H9 (cell line): Measurements from ENCODE around the gene TMEM125. TPM values are rescaled to one million over a fixed set of nuclear protein-coding genes. Genes with fewer than 3 reads are reported as not detected.

Experiments used
- DNase-seq: peaks from one replicate; pipeline ENCODE4 v3.0.0-alpha.2; 2017
- H2AFZ ChIP-seq: one replicate; pipeline ENCODE4 v1.6.1; 2013; ENCODE audit warnings: mild to moderate bottlenecking, low read length, control low read depth, moderate library complexity
- H2AK5ac ChIP-seq: 2 replicates; pipeline ENCODE4 v1.6.1; 2013; ENCODE audit warnings: low read length, control low read depth, mixed read lengths; ENCODE audit not compliant: insufficient read length
- H2BK120ac ChIP-seq: one replicate; pipeline ENCODE4 v1.6.1; 2013; ENCODE audit warnings: low read depth, mild to moderate bottlenecking, low read length, control low read depth, inconsistent platforms; ENCODE audit not compliant: poor library complexity, severe bottlenecking
- H2BK12ac ChIP-seq: 2 replicates; pipeline ENCODE4 v1.6.1; 2013; ENCODE audit warnings: low read length, control low read depth, mixed read lengths, low read depth; ENCODE audit not compliant: insufficient read length
- H2BK15ac ChIP-seq: 2 replicates; pipeline ENCODE4 v1.6.1; 2013; ENCODE audit warnings: low read depth, low read length, control low read depth
- H2BK20ac ChIP-seq: one replicate; pipeline ENCODE4 v1.6.1; 2013; ENCODE audit warnings: low read depth, mild to moderate bottlenecking, low read length, control low read depth, inconsistent platforms; ENCODE audit not compliant: poor library complexity, severe bottlenecking
- H2BK5ac ChIP-seq: 2 replicates; pipeline ENCODE4 v1.6.1; 2013; ENCODE audit warnings: low read length, control low read depth, mixed read lengths; ENCODE audit not compliant: insufficient read length
- H3K14ac ChIP-seq: 2 replicates; pipeline ENCODE4 v1.6.1; 2013; ENCODE audit warnings: low read length, control low read depth; ENCODE audit not compliant: insufficient read depth
- H3K18ac ChIP-seq: 2 replicates; pipeline ENCODE4 v1.6.1; 2013; ENCODE audit warnings: low read depth, mild to moderate bottlenecking, mixed read lengths, low read length, control low read depth; ENCODE audit not compliant: insufficient read length
- H3K23ac ChIP-seq: 2 replicates; pipeline ENCODE4 v1.6.1; 2013; ENCODE audit warnings: low read length, control low read depth, mixed read lengths, low read depth; ENCODE audit not compliant: insufficient read length
- H3K23me2 ChIP-seq: 2 replicates; pipeline ENCODE4 v1.6.1; 2013; ENCODE audit warnings: low read depth, mild to moderate bottlenecking, mixed read lengths, low read length, control low read depth; ENCODE audit not compliant: insufficient read length, poor library complexity, severe bottlenecking
- H3K27ac ChIP-seq: 2 replicates; pipeline ENCODE4 v1.5.1; 2013; ENCODE audit warnings: low read length, control low read depth, mixed read lengths, low read depth; ENCODE audit not compliant: insufficient read length
- H3K27me3 ChIP-seq: 2 replicates; pipeline ENCODE4 v1.6.1; 2013; ENCODE audit warnings: low read length, control low read depth, inconsistent platforms; ENCODE audit not compliant: insufficient read depth
- H3K4ac ChIP-seq: 2 replicates; pipeline ENCODE4 v1.6.1; 2013; ENCODE audit warnings: low read depth, mild to moderate bottlenecking, control low read depth, inconsistent platforms, low read length, moderate library complexity
- H3K4me1 ChIP-seq: 2 replicates; pipeline ENCODE4 v1.6.1; 2013; ENCODE audit warnings: low read length, control low read depth, inconsistent platforms; ENCODE audit not compliant: insufficient read depth
- H3K4me2 ChIP-seq: 2 replicates; pipeline ENCODE4 v1.6.1; 2013; ENCODE audit warnings: low read length, control low read depth, mixed read lengths; ENCODE audit not compliant: insufficient read length, insufficient read depth
- H3K56ac ChIP-seq: 2 replicates; pipeline ENCODE4 v1.6.1; 2013; ENCODE audit warnings: low read depth, mild to moderate bottlenecking, mixed read lengths, low read length, control low read depth; ENCODE audit not compliant: insufficient read length
- H3K79me1 ChIP-seq: 2 replicates; pipeline ENCODE4 v1.6.1; 2013; ENCODE audit warnings: low read depth, mild to moderate bottlenecking, moderate library complexity, low read length, control low read depth, inconsistent platforms; ENCODE audit not compliant: insufficient read depth, poor library complexity, severe bottlenecking
- H3K79me2 ChIP-seq: 2 replicates; pipeline ENCODE4 v1.6.1; 2013; ENCODE audit warnings: low read length, control low read depth, inconsistent platforms; ENCODE audit not compliant: insufficient read depth
- H3K9ac ChIP-seq: 2 replicates; pipeline ENCODE4 v1.6.1; 2013; ENCODE audit warnings: low read length, control low read depth, mixed read lengths; ENCODE audit not compliant: insufficient read length; ENCODE audit errors: extremely low read depth
- H3K9me3 ChIP-seq: one replicate; pipeline ENCODE4 v1.6.1; 2013; ENCODE audit warnings: low read depth, low read length, inconsistent platforms; ENCODE audit not compliant: control insufficient read depth
- H3T11ph ChIP-seq: one replicate; pipeline ENCODE4 v1.6.1; 2013; ENCODE audit warnings: mild to moderate bottlenecking, low read length, control low read depth, inconsistent platforms
- H4K20me1 ChIP-seq: one replicate; pipeline ENCODE4 v1.6.1; 2013; ENCODE audit not compliant: control insufficient read depth, insufficient read length, insufficient read depth
- H4K5ac ChIP-seq: 2 replicates; pipeline ENCODE4 v1.6.1; 2013; ENCODE audit warnings: low read depth, mild to moderate bottlenecking, mixed read lengths, low read length, control low read depth; ENCODE audit not compliant: insufficient read length
- H4K8ac ChIP-seq: replicated peaks from 2 replicates; pipeline ENCODE4 v1.6.1; 2013; ENCODE audit warnings: low read length, control low read depth, mixed read lengths, low read depth; ENCODE audit not compliant: insufficient read length
- H4K91ac ChIP-seq: 2 replicates; pipeline ENCODE4 v1.6.1; 2013; ENCODE audit warnings: low read depth, mild to moderate bottlenecking, moderate library complexity, mixed read lengths, low read length, control low read depth; ENCODE audit not compliant: insufficient read length
- H3K27ac Mint-ChIP-seq, 3 experiments: 2 replicates in 2 of 3; 3 replicates in 1 of 3; pipeline ENCODE4 v1.8.0; 2020 to 2021; ENCODE audit warnings: mixed read lengths in 3 of 3, mild to moderate bottlenecking in 1 of 3, moderate library complexity in 1 of 3
- H3K27me3 Mint-ChIP-seq: 2 replicates; pipeline ENCODE4 v1.8.0; 2021; ENCODE audit warnings: low read depth, mild to moderate bottlenecking, moderate library complexity, mixed read lengths
- H3K36me3 Mint-ChIP-seq, 3 experiments: 2 replicates in 2 of 3; 3 replicates in 1 of 3; pipeline ENCODE4 v1.8.0; 2020 to 2021; ENCODE audit warnings: low read depth in 3 of 3, mixed read lengths in 3 of 3; ENCODE audit not compliant: insufficient read depth in 1 of 3
- H3K4me1 Mint-ChIP-seq, 2 experiments: 2 replicates each; pipeline ENCODE4 v1.8.0; 2020; ENCODE audit warnings: mixed read lengths in 2 of 2
- H3K4me3 Mint-ChIP-seq, 2 experiments: 2 replicates in 1 of 2; 3 replicates in 1 of 2; pipeline ENCODE4 v1.8.0; 2020 to 2021; ENCODE audit warnings: mild to moderate bottlenecking in 2 of 2, mixed read lengths in 2 of 2, moderate library complexity in 1 of 2
- H3K9me3 Mint-ChIP-seq, 2 experiments: 2 replicates in 1 of 2; 3 replicates in 1 of 2; pipeline ENCODE4 v1.8.0; 2020; ENCODE audit warnings: mild to moderate bottlenecking in 2 of 2, mixed read lengths in 2 of 2, moderate library complexity in 1 of 2
- CTCF ChIP-seq: fragments of 200-600 bp; sonication (generic); conservative IDR thresholded peaks from 3 replicates; pipeline ENCODE4 v1.8.0; 2021; ENCODE audit warnings: antibody characterized with exemption, mild to moderate bottlenecking
- WGBS: extraction: QIAGEN DNeasy Blood & Tissue Kit; methylation state at CpG from one replicate; pipeline ENCODE4 v1.1.7; 2013; ENCODE audit warnings: missing lambda C conversion rate, low lambda C conversion rate, mixed read lengths; ENCODE audit not compliant: insufficient read length; ENCODE audit errors: extremely low coverage; 5-methylcytosine and 5-hydroxymethylcytosine counted together
- total RNA-seq: library from RNA; stranded (reverse); gene quantifications from 2 replicates; pipeline ENCODE4 v1.2.1, GENCODE V29; 2021

TMEM125 gene
- total RNA-seq, 1 experiment from 2014 or later = 19.6 TPM

- Histone ChIP-seq H3K4me2 (no peak within 1 kb of the TSS), H3K79me1 (no peaks in the 10 kb centered on the region), H4K8ac (no peak within 1 kb of the TSS), H3K9ac (no peak within 1 kb of the TSS), H3T11ph (no peak within 1 kb of the TSS), H3K56ac (no peak within 1 kb of the TSS), H2AFZ (no peak within 1 kb of the TSS), H4K5ac (no peak within 1 kb of the TSS), H2BK5ac (no peak within 1 kb of the TSS), H3K18ac (peak within 1 kb of the TSS; percentile 7), H3K27ac (no peak within 1 kb of the TSS), H2AK5ac (no peak within 1 kb of the TSS), H3K14ac (no peak within 1 kb of the TSS; the same call in 1 of the 2 replicates), H3K4me1 (no peaks in the 10 kb centered on the region; the same call in 1 of the 2 replicates), H3K79me2 (no peaks in the 10 kb centered on the region), H4K91ac (no peak within 1 kb of the TSS), H2BK12ac (no peak within 1 kb of the TSS), H3K4ac (no peak within 1 kb of the TSS), H2BK120ac (no peak within 1 kb of the TSS), H3K27me3 (no peaks in the 10 kb centered on the region), H4K20me1 (no peaks in the 10 kb centered on the region), H2BK20ac (no peak within 1 kb of the TSS), H3K23me2 (no peaks in the 10 kb centered on the region), H2BK15ac (no peak within 1 kb of the TSS; the same call in 1 of the 2 replicates), H3K23ac (no peak within 1 kb of the TSS), H3K9me3 (no peaks in the 10 kb centered on the region)
- no peak for DNase-seq
- WGBS = no CpG with 5 or more reads among the region's 10 CpGs
- Mint-ChIP-seq H3K4me1 (peaks cover 39 to 56% of the 10 kb centered on the region in 2 experiments), H3K27ac (peak within 1 kb of the TSS in 1 of 3 experiments; percentile 66; a peak in 2 of 7 replicates), H3K4me3 (no peak within 1 kb of the TSS; a peak in 1 of 5 replicates), H3K36me3 (no peaks in the 10 kb centered on the region), H3K27me3 (peaks cover 4% of the 10 kb centered on the region), H3K9me3 (no peaks in the 10 kb centered on the region)
- TF ChIP-seq CTCF = no peak
Measured at GRCh38 chr1:43300378-43301094, 30.8 kb downstream of the TMEM125 start, which contains the start of gene TIE1. Gene TIE1 (plus strand): TSS chr1:43300982. CDS start chr1:43301072, 90 bp downstream.
